ENCODE measurements around the gene ZNF334.

Gene ZNF334

GRCh38 chr20:46512943-46513844 is at the start of gene ZNF334:
ZNF334 (minus strand) TSS chr20:46513559; CDS start chr20:46512102, 1,457 bp downstream.
- H3K9me3 ChIP-seq (ENCODE audit: insufficient read depth, low read depth, low read length), result no peaks in the 10 kb centered on the region
- H3K27ac ChIP-seq (ENCODE audit: low read length), result no peak within 1 kb of the TSS
- H3K4me3 ChIP-seq (ENCODE audit: low read length), result peak within 1 kb of the TSS; percentile 86
- H3K9ac ChIP-seq (ENCODE audit: low read depth, low read length), result peak within 1 kb of the TSS; percentile 87
- peaks cover 24% of the 10 kb centered on the region for H3K36me3 ChIP-seq (ENCODE audit: insufficient read depth, low read depth, low read length)
- no peaks in the 10 kb centered on the region for H3K27me3 ChIP-seq (ENCODE audit: insufficient read depth, low read length)
- no peaks in the 10 kb centered on the region for H3K4me1 ChIP-seq (ENCODE audit: insufficient read depth, low read length)

GRCh38 chr20:46562373-46563169 is 49.2 kb upstream of the ZNF334 start:
- H3K27ac ChIP-seq (ENCODE audit: low read length), result peak overlapping the region; percentile 8

GRCh38 chr20:46562009-46562372 is 48.6 kb upstream of the ZNF334 start:
- peak overlapping the region; percentile 57; the same call in 1 of the 2 replicates for H3K4me3 ChIP-seq (ENCODE audit: low read length)
- no peak overlapping the region for H3K27ac ChIP-seq (ENCODE audit: low read length)
- H3K4me1 ChIP-seq (ENCODE audit: insufficient read depth, low read length), result peaks cover 8% of the 10 kb centered on the region; the same call in 1 of the 2 replicates
- no peaks in the 10 kb centered on the region for H3K9me3 ChIP-seq (ENCODE audit: insufficient read depth, low read depth, low read length)
- H3K27me3 ChIP-seq (ENCODE audit: insufficient read depth, low read length), result no peaks in the 10 kb centered on the region
- peak overlapping the region; percentile 70; the same call in 1 of the 2 replicates for H3K9ac ChIP-seq (ENCODE audit: low read depth, low read length)
- H3K36me3 ChIP-seq (ENCODE audit: insufficient read depth, low read depth, low read length), result no peaks in the 10 kb centered on the region

More at GRCh38 chr20:46562373-46563169, 49.2 kb upstream of the ZNF334 start:
- no peaks in the 10 kb centered on the region for H3K36me3 ChIP-seq (ENCODE audit: insufficient read depth, low read depth, low read length)
- H3K4me3 ChIP-seq (ENCODE audit: low read length), result peak overlapping the region; percentile 57
- no peaks in the 10 kb centered on the region for H3K9me3 ChIP-seq (ENCODE audit: insufficient read depth, low read depth, low read length)
- no peaks in the 10 kb centered on the region for H3K27me3 ChIP-seq (ENCODE audit: insufficient read depth, low read length)
- peak overlapping the region; percentile 70; the same call in 1 of the 2 replicates for H3K9ac ChIP-seq (ENCODE audit: low read depth, low read length)
- peaks cover 8% of the 10 kb centered on the region; the same call in 1 of the 2 replicates for H3K4me1 ChIP-seq (ENCODE audit: insufficient read depth, low read length)

- no peak overlapping the region for H3K9ac ChIP-seq (ENCODE audit: low read depth, low read length)
- no peaks in the 10 kb centered on the region for H3K36me3 ChIP-seq (ENCODE audit: insufficient read depth, low read depth, low read length)
- H3K27ac ChIP-seq (ENCODE audit: low read length), result no peak overlapping the region
- H3K4me3 ChIP-seq (ENCODE audit: low read length), result no peak overlapping the region
- no peaks in the 10 kb centered on the region for H3K27me3 ChIP-seq (ENCODE audit: insufficient read depth, low read length)
- peaks cover 14% of the 10 kb centered on the region; the same call in 1 of the 2 replicates for H3K4me1 ChIP-seq (ENCODE audit: insufficient read depth, low read length)
- no peaks in the 10 kb centered on the region for H3K9me3 ChIP-seq (ENCODE audit: insufficient read depth, low read depth, low read length)
Observed at GRCh38 chr20:46559685-46560440, 46.5 kb upstream of the ZNF334 start.

GRCh38 chr20:46559001-46559400 is 45.6 kb upstream of the ZNF334 start:
- no peak overlapping the region for H3K27ac ChIP-seq (ENCODE audit: low read length)
- no peaks in the 10 kb centered on the region for H3K9me3 ChIP-seq (ENCODE audit: insufficient read depth, low read depth, low read length)
- no peak overlapping the region for H3K4me3 ChIP-seq (ENCODE audit: low read length)
- H3K4me1 ChIP-seq (ENCODE audit: insufficient read depth, low read length), result peaks cover 18% of the 10 kb centered on the region; the same call in 1 of the 2 replicates
- H3K9ac ChIP-seq (ENCODE audit: low read depth, low read length), result no peak overlapping the region
- H3K36me3 ChIP-seq (ENCODE audit: insufficient read depth, low read depth, low read length), result no peaks in the 10 kb centered on the region
- no peaks in the 10 kb centered on the region for H3K27me3 ChIP-seq (ENCODE audit: insufficient read depth, low read length)

GRCh38 chr20:46558511-46558959 is 45.2 kb upstream of the ZNF334 start:
- Histone ChIP-seq H3K36me3 (ENCODE audit: insufficient read depth, low read depth, low read length) (no peaks in the 10 kb centered on the region), H3K27me3 (ENCODE audit: insufficient read depth, low read length) (no peaks in the 10 kb centered on the region), H3K9me3 (ENCODE audit: insufficient read depth, low read depth, low read length) (no peaks in the 10 kb centered on the region), H3K27ac (ENCODE audit: low read length) (no peak overlapping the region), H3K9ac (ENCODE audit: low read depth, low read length) (no peak overlapping the region), H3K4me3 (ENCODE audit: low read length) (no peak overlapping the region), H3K4me1 (ENCODE audit: insufficient read depth, low read length) (peaks cover 18% of the 10 kb centered on the region; the same call in 1 of the 2 replicates)

- Histone ChIP-seq H3K4me1 (ENCODE audit: insufficient read depth, low read length) (peaks cover 23% of the 10 kb centered on the region; the same call in 1 of the 2 replicates), H3K4me3 (ENCODE audit: low read length) (no peak overlapping the region), H3K9ac (ENCODE audit: low read depth, low read length) (no peak overlapping the region), H3K27ac (ENCODE audit: low read length) (no peak overlapping the region), H3K27me3 (ENCODE audit: insufficient read depth, low read length) (no peaks in the 10 kb centered on the region), H3K9me3 (ENCODE audit: insufficient read depth, low read depth, low read length) (no peaks in the 10 kb centered on the region), H3K36me3 (ENCODE audit: insufficient read depth, low read depth, low read length) (no peaks in the 10 kb centered on the region)
Observed at GRCh38 chr20:46557231-46557956, 44.0 kb upstream of the ZNF334 start.

GRCh38 chr20:46555370-46555956 is 42.1 kb upstream of the ZNF334 start:
- no peak overlapping the region; the same call in 1 of the 2 replicates for H3K4me3 ChIP-seq (ENCODE audit: low read length)
- H3K27me3 ChIP-seq (ENCODE audit: insufficient read depth, low read length), result no peaks in the 10 kb centered on the region
- H3K27ac ChIP-seq (ENCODE audit: low read length), result no peak overlapping the region
- no peak overlapping the region for H3K9ac ChIP-seq (ENCODE audit: low read depth, low read length)
- no peaks in the 10 kb centered on the region for H3K36me3 ChIP-seq (ENCODE audit: insufficient read depth, low read depth, low read length)
- no peaks in the 10 kb centered on the region for H3K9me3 ChIP-seq (ENCODE audit: insufficient read depth, low read depth, low read length)
- peaks cover 28% of the 10 kb centered on the region; the same call in 1 of the 2 replicates for H3K4me1 ChIP-seq (ENCODE audit: insufficient read depth, low read length)

GRCh38 chr20:46554828-46555227 is 41.5 kb upstream of the ZNF334 start:
- Histone ChIP-seq H3K9ac (ENCODE audit: low read depth, low read length) (no peak overlapping the region), H3K9me3 (ENCODE audit: insufficient read depth, low read depth, low read length) (no peaks in the 10 kb centered on the region), H3K4me1 (ENCODE audit: insufficient read depth, low read length) (peaks cover 28% of the 10 kb centered on the region; the same call in 1 of the 2 replicates), H3K4me3 (ENCODE audit: low read length) (no peak overlapping the region; the same call in 1 of the 2 replicates), H3K27me3 (ENCODE audit: insufficient read depth, low read length) (no peaks in the 10 kb centered on the region), H3K27ac (ENCODE audit: low read length) (no peak overlapping the region), H3K36me3 (ENCODE audit: insufficient read depth, low read depth, low read length) (no peaks in the 10 kb centered on the region)

GRCh38 chr20:46553926-46554325 is 40.6 kb upstream of the ZNF334 start:
- Histone ChIP-seq H3K36me3 (ENCODE audit: insufficient read depth, low read depth, low read length) (no peaks in the 10 kb centered on the region), H3K27me3 (ENCODE audit: insufficient read depth, low read length) (no peaks in the 10 kb centered on the region), H3K9ac (ENCODE audit: low read depth, low read length) (no peak overlapping the region), H3K9me3 (ENCODE audit: insufficient read depth, low read depth, low read length) (no peaks in the 10 kb centered on the region), H3K27ac (ENCODE audit: low read length) (no peak overlapping the region), H3K4me1 (ENCODE audit: insufficient read depth, low read length) (peaks cover 28% of the 10 kb centered on the region; the same call in 1 of the 2 replicates), H3K4me3 (ENCODE audit: low read length) (no peak overlapping the region)
